Activated T-helper 1 cell treated with Interleukin-2 at 50 U/mL for 16 hours (primary cell): Measurements from ENCODE around the gene C17orf107.

ENCODE experiments used
- DNase-seq: peaks from one replicate; pipeline ENCODE4 v3.0.0-alpha.2; 2020; ENCODE audit warnings: low read depth

C17orf107 gene

GRCh38 chr17:4950075-4950745 lies 50.9 kb downstream of the C17orf107 start:
- peak; percentile 48 for DNase-seq

DNA sequence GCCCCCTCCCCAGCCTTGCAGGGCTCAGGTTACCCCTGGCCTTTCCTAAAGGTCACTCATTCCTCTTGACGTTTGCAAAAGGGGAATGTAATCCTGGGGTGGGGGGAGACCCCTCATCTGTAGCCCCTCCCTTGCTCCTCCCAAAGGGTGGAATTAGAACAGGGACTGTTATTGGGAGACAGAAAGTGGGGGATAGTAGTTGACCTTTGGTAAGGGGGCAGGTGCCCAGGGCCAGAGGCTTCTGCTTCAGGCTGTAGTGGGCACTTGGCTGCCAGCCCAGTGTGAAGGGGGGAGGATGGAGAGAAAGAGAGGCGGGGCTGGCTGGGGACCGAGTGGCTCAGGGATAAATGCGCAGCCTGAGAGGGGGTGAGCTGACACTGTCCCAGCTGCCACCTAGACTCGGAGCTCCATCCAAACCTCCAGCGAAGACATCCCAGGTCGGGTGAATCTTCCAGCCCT lies 51.4 kb downstream of the C17orf107 start, which contains the start of gene ENO3:
TSS of gene ENO3 (plus strand) at position 374 of the 459 bp plus-strand sequence. CDS start 711 bp downstream, outside the sequence.
- DNase-seq = no peak

DNA sequence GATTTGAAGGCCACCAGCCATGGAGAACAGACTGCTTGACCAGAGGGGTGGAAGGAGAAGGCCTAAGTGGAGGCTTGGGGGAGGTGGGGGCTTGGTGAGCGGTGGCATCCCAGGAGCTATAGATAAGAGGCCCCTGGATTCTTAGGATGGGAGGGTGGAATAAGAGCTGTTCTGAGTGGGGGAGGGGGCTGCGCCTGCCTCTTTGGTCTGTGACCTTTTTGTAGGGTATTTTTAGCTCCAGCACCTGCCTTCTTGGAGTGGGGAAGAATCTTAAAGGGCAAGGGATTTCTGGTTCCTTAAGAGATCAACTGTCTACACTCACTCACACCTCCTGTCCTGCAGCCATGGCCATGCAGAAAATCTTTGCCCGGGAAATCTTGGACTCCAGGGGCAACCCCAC lies 52.1 kb downstream of the C17orf107 start:
- no peak for DNase-seq
